A673 (cell line): Measurements from ENCODE around the gene YIPF3.
"Not testable (repeated sequence)": the region's sequence is repeated elsewhere in the genome, so short reads cannot be mapped to it uniquely, and the experiment has no call there.

ENCODE experiments used
- CTCF ChIP-seq: fragments of 300-800, 200-600 bp; sonication (generic); conservative IDR thresholded peaks from 2 replicates; pipeline ENCODE4 v1.5.1; 2017; ENCODE audit warnings: low read depth, mild to moderate bottlenecking, antibody characterized with exemption, low read length, moderate library complexity, mixed read lengths
- EZH2 ChIP-seq: fragments of 200-600 bp; sonication (generic); IDR thresholded peaks from 2 replicates; pipeline ENCODE4 v1.6.1; 2017; ENCODE audit warnings: borderline replicate concordance, low read depth, mild to moderate bottlenecking, mixed read lengths, antibody characterized with exemption, low read length; ENCODE audit not compliant: poor library complexity, severe bottlenecking

DNA sequence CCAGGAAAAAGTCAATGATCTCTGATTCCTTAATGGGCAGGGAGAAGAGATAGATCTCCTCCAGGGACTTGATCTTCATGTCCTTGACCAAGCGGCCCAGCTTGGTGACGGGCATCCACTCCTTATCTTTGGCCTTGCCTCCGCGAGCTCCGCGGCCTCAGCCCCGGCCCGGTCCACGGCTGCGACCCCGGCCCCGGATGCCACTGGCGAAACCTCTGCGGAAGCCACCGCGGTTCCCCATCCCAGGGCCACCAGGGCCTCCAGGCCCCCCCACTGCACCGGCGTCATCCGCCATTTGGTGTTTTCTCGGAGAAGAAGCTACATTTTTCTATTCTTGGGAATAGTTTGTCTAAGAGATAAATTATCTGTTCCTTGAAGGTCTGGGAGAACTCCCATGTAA lies 22.7 kb upstream of the YIPF3 start:
- TF ChIP-seq CTCF, EZH2: not testable (repeated sequence)
